HepG2 (cell line): ENCODE measurements around the gene RSPRY1. TPM values are rescaled to one million over a fixed set of nuclear protein-coding genes. Genes with fewer than 3 reads are reported as not detected.

Source experiments
- ATAC-seq: fragments of 200-7000 bp; cut with Tn5 transposase; 3 replicates; pipeline ENCODE4 v1.9.1; 2020; ENCODE audit warnings: mild to moderate bottlenecking, moderate library complexity
- BruUV-seq: library from RNA; stranded (reverse); fragments of 400-500 nt; replicated peaks from 2 replicates; lab custom pipeline; 2021; lab: Mats Ljungman, UMichigan
- CTCF ChIA-PET: fragments of 300-600 bp; formaldehyde crosslinking; extraction: SDS; loops from one replicate; lab custom pipeline; 2021; ENCODE audit warnings: low total read pairs, inconsistent platforms, low intra/inter-chr PET ratio; lab: Yijun Ruan, JAX
- POLR2A ChIA-PET: fragments of 350-600 bp; sonication (Branson Sonifier 250); formaldehyde crosslinking; loops from one replicate; lab custom pipeline; 2020; ENCODE audit warnings: antibody characterized with exemption, inconsistent platforms; lab: Yijun Ruan, JAX
- DNase-seq: peaks from one replicate; pipeline ENCODE4 v3.0.0-alpha.2; 2015; ENCODE audit warnings: low spot score
- FAIRE-seq: peaks from 3 replicates; lab custom pipeline; 2011; peaks lifted over from hg19 to GRCh38; lab: Jason Lieb, UNC
- H2AFZ ChIP-seq: one replicate; pipeline ENCODE4 v1.6.1; 2011; ENCODE audit warnings: low read length, inconsistent platforms
- H3K27ac ChIP-seq: fragments of 300-600 bp; 3 replicates; pipeline ENCODE4 v1.8.0; 2011; ENCODE audit warnings: mixed run types, mild to moderate bottlenecking, mixed read lengths, low read length, inconsistent platforms; ENCODE audit not compliant: insufficient read depth; ENCODE audit errors: extremely low read length
- H3K27me3 ChIP-seq, 2 experiments: fragments of 200-600 bp in 1 of 2; 2 replicates in 1 of 2; 3 replicates in 1 of 2; pipeline versions ENCODE4 v1.6.0 to v1.8.0; 2011; ENCODE audit warnings: low read length in 2 of 2, mild to moderate bottlenecking in 2 of 2, moderate library complexity in 2 of 2, inconsistent platforms in 1 of 2; ENCODE audit not compliant: insufficient read depth in 2 of 2, control insufficient read depth in 1 of 2
- H3K36me3 ChIP-seq, 2 experiments: fragments of 200-600 bp in 1 of 2; replicated peaks in 1 of 2; 2 replicates in 1 of 2; 3 replicates in 1 of 2; pipeline versions ENCODE4 v1.5.1 to v1.8.0; 2011; ENCODE audit warnings: low read length in 2 of 2, inconsistent platforms in 1 of 2; ENCODE audit not compliant: insufficient read depth in 2 of 2, control insufficient read depth in 1 of 2
- H3K4me1 ChIP-seq: 2 replicates; pipeline ENCODE4 v1.5.1; 2012; ENCODE audit warnings: low read length, inconsistent platforms; ENCODE audit not compliant: insufficient read depth
- H3K4me2 ChIP-seq: 2 replicates; pipeline ENCODE4 v1.6.0; 2011; ENCODE audit warnings: low read depth, low read length, inconsistent platforms
- H3K4me3 ChIP-seq, 3 experiments: fragments of 200-600 bp in 1 of 3; sonication (generic), shearing (Covaris generic) in 1 of 3; replicated peaks in 1 of 3; 2 replicates each; pipeline ENCODE4 v1.5.1; 2011 to 2016; ENCODE audit warnings: low read length in 3 of 3, inconsistent platforms in 2 of 3, low read depth in 2 of 3, mild to moderate bottlenecking in 2 of 3, control low read depth in 1 of 3, mixed read lengths in 1 of 3; ENCODE audit not compliant: insufficient read depth in 1 of 3
- H3K79me2 ChIP-seq: one replicate; pipeline ENCODE4 v1.6.1; 2011; ENCODE audit warnings: low read length, inconsistent platforms; ENCODE audit not compliant: insufficient read depth
- H3K9ac ChIP-seq: 2 replicates; pipeline ENCODE4 v1.6.0; 2011; ENCODE audit warnings: mild to moderate bottlenecking, low read depth, low read length, inconsistent platforms; ENCODE audit not compliant: insufficient read depth
- H3K9me3 ChIP-seq: 2 replicates; pipeline ENCODE4 v1.5.1; 2012; ENCODE audit warnings: mild to moderate bottlenecking, low read length
- H4K20me1 ChIP-seq: 2 replicates; pipeline ENCODE4 v1.6.0; 2011; ENCODE audit warnings: inconsistent platforms, mild to moderate bottlenecking, low read length, moderate library complexity; ENCODE audit not compliant: insufficient read depth
- ARNT2 ChIP-seq: sonication (generic); formaldehyde crosslinking; IDR thresholded peaks from 2 replicates; pipeline ENCODE4 v1.8.0; 2022; ENCODE audit warnings: mild to moderate bottlenecking, low read depth, missing genetic modification reagents, moderate library complexity
- CHD4 ChIP-seq: fragments of 200-600 bp; sonication (generic); IDR thresholded peaks from 2 replicates; pipeline ENCODE4 v1.7.0; 2017; ENCODE audit warnings: mild to moderate bottlenecking, low read length, borderline replicate concordance
- KDM2A ChIP-seq: sonication (generic); formaldehyde crosslinking; IDR thresholded peaks from 2 replicates; pipeline ENCODE4 v1.4.0; 2020; ENCODE audit warnings: low read depth, missing genetic modification reagents, borderline replicate concordance
- REL ChIP-seq: sonication (generic); formaldehyde crosslinking; conservative IDR thresholded peaks from 2 replicates; pipeline ENCODE4 v1.8.0; 2022; ENCODE audit warnings: mild to moderate bottlenecking, missing genetic modification reagents, moderate library complexity
- ZNF350 ChIP-seq: sonication (generic); formaldehyde crosslinking; IDR thresholded peaks from 2 replicates; pipeline ENCODE4 v1.4.0; 2020; ENCODE audit warnings: mild to moderate bottlenecking, low read depth, missing genetic modification reagents, borderline replicate concordance
- ZNF512 ChIP-seq: sonication (generic); formaldehyde crosslinking; IDR thresholded peaks from 2 replicates; pipeline ENCODE4 v1.4.0; 2020; ENCODE audit warnings: mild to moderate bottlenecking, missing genetic modification reagents
- ZNF883 ChIP-seq: sonication (generic); formaldehyde crosslinking; IDR thresholded peaks from 2 replicates; pipeline ENCODE4 v1.5.1; 2020; ENCODE audit warnings: mild to moderate bottlenecking, missing genetic modification reagents; ENCODE audit errors: not compliant biosample characterization
- WGBS: methylation state at CpG from one replicate; pipeline ENCODE4 v1.1.6; 2017; ENCODE audit warnings: low lambda C conversion rate; 5-methylcytosine and 5-hydroxymethylcytosine counted together
- in situ Hi-C: cut with HindIII; loops from 2 replicates; pipeline ENCODE4 v1.10.0; 2017; ENCODE audit warnings: low pct_unique_long_range_greater_than_20kb; ENCODE audit not compliant: extremely low pct_ligation_motif_present
- intact Hi-C: fragments of 100-400 bp; cut with micrococcal nuclease; formaldehyde crosslinking; loops from one replicate; pipeline ENCODE4 v1.10.0; 2022; ENCODE audit not compliant: unreplicated experiment
- polyA plus RNA-seq, 8 experiments: library from polyadenylated mRNA; depleted of rRNA in 3 of 8; stranded (reverse) in 7 of 8; unstranded in 1 of 8; fragments of >200 nt; fragmentation: Illumina TruSeq in 4 of 8; extraction: Trizol in 4 of 8; gene quantifications; 2 replicates each; pipeline versions ENCODE4 v1.2.1 to v1.2.3, GENCODE V29; 2011 to 2016; ENCODE audit warnings: low read depth in 4 of 8, missing spikeins in 1 of 8, mixed read lengths in 1 of 8; ENCODE audit not compliant: insufficient read depth in 1 of 8
- total RNA-seq, 5 experiments: library from RNA; depleted of rRNA; stranded (reverse); fragments of >200 nt; fragmentation: Illumina TruSeq; extraction: Trizol; gene quantifications; 2 replicates each; pipeline ENCODE4 v1.2.3, GENCODE V29; 2016; ENCODE audit warnings: low read depth in 1 of 5

Gene RSPRY1
- total and polyA plus RNA-seq, 2 of the 13 experiments (the other 11 are each of a cell fraction or from before 2014, with no cell fraction given), result 53.4 to 61.0 TPM

- no peaks in the 10 kb centered on the region; a peak in 2 of 5 replicates for H3K27me3 ChIP-seq
- TF ChIP-seq KDM2A (CRISPR knock-in tag) (no peak), ARNT2 (no peak), REL (no peak), CHD4 (no peak), ZNF350 (CRISPR knock-in tag) (no peak), ZNF512 (no peak), ZNF883 (CRISPR knock-in tag) (no peak)
- TF ChIP-seq, all 625 proteins: peak for 0
- in situ Hi-C loops, result no loop called here
- Histone ChIP-seq H2AFZ (no peak overlapping the region), H4K20me1 (peaks cover 52% of the 10 kb centered on the region), H3K4me2 (0 out of 2 replicates have a peak overlapping the region, but pooled peaks have one; percentile 5), H3K4me1 (peaks cover 86% of the 10 kb centered on the region), H3K9me3 (no peaks in the 10 kb centered on the region), H3K36me3 (peaks cover 2 to 14% of the 10 kb centered on the region in 2 experiments; a peak in 4 of 5 replicates), H3K79me2 (peaks cover 98% of the 10 kb centered on the region), H3K4me3 (no peak overlapping the region), H3K27ac (peak overlapping the region; percentile 56), H3K9ac (no peak overlapping the region)
- ChIA-PET CTCF (no interaction called here), POLR2A (interaction anchor here (1.6 kb wide), 1 partner anchor 60 kb away, joined by 3 read pairs; no protein-coding TSS in a partner anchor)
- ATAC-seq, result no peak
- no peak for DNase-seq
- intact Hi-C loops, result no loop called here
- 89% methylated on average over 3 of the region's 3 CpGs for WGBS
- FAIRE-seq, result no peak
- BruUV-seq, result no TSS peak
Observed at GRCh38 chr16:57192146-57192545, 6.0 kb downstream of the RSPRY1 start.
